ENCODE results near the gene SPOCK1.
"Not testable (repeated sequence)": the region's sequence is repeated elsewhere in the genome, so short reads cannot be mapped to it uniquely, and the experiment has no call there.

SPOCK1 gene

DNA sequence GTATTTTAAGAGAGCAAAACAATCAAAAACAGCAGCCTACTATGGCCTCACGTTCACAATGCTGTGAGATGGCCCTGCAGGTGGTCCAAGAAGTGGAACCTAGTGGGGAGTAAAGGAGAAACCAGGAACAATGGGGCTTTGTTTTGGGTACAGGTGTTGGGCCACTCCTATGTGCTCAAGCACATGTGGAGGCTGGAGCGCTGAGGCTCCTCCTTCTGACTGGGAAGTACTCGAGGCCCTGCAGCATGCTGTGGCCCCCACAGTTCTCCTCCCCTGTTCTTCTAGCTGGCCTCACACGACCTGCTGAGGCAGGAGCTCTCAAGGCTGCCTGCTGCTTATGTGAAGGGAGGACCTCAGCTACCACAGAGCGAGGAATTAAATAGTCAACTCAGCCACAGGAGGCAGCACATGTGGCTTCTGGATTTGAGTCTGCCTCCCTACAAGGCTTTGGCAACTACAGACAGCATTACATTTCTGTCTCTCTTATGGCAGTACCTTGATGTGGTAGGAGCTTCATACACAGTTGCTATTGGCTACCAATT is 482.3 kb downstream of the SPOCK1 start:
- DNase-seq (ENCODE audit: low spot score): no peak

DNA sequence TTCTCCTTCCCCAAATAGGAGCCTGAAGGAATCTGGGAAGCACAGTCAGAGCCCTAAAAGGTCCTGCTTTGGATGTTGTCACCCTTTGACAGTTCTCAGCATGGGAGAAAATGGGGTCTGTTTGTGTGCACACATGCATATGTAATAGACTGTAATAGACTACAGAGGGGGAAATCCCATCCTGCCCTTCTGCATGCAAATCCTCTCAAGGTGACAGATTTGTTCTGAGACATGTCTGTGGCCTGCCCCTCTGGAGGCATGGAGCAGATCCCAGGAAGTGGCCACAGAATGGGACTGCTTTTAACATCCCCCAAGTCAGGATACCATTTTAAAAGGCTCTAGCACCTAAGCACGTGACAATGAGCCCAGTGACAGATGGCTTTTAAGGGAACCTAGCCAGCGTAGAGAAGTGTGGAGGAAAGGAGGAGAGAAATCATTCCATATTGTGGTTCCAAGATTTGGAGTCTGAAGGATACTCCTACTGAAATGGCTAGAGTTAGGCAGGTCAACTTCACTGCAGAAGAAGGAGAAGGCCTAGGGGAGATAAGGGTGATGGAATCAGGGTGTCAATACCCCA is 483.5 kb downstream of the SPOCK1 start:
- no peak for DNase-seq (ENCODE audit: low spot score)

DNA sequence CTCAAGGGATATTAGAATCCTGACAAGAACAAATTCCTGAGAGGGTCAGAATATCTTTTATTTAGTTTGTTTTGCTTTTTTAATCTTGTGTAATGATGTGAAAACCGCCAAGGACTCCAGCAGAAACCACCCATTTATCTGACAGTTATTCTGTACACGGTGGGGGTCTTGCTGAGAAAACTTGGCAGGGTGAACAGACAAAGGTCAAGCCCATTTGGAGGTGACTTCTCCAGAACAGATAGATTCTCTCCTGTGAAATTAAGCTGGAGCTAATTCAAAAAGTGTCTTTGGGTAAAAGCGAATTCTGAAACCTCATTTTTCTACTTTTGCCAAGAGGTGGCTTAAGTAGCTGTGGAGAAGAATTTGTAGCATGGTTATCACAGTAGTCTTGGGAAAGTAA is 484.4 kb downstream of the SPOCK1 start:
- no peak for DNase-seq (ENCODE audit: low spot score)

DNA sequence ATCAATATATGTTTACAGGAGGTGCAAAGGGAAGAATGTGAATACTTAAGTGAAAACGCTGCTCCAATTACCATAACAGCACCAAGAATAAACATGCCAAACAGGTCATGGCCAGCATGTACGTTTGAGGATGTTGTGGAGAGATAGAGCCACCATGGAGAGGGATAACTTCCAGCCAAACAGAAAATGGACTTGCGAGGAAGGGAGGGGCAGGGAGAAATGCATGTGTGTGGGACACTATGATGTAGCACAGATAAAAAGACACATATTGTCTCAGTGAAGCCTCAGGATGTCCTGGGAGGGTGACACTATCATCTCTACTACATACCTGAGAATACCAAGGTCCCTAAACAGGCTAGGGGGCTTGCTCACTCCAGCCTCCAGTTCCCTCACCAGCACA is 488.9 kb downstream of the SPOCK1 start:
- DNase-seq (ENCODE audit: low spot score): no peak

DNA sequence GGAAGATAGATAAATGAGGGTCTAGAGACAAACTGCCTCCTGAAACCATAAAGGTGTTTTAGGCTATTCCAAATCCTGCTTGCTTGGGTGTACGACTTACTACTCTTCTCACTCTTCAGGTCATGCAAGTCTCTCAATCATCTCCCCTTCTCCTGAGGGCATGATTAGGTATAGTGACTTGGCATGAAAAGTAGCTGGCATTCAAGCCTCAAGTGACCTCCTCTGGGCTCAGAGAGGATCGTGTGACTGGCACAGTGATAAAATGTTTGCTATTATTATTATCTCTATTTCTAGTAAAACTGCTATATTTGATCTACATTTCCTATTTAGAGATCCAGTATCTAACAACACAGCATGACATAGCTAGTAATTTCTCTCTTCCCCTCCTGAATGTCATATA is 494.8 kb downstream of the SPOCK1 start:
- no peak for DNase-seq (ENCODE audit: low spot score)

DNA sequence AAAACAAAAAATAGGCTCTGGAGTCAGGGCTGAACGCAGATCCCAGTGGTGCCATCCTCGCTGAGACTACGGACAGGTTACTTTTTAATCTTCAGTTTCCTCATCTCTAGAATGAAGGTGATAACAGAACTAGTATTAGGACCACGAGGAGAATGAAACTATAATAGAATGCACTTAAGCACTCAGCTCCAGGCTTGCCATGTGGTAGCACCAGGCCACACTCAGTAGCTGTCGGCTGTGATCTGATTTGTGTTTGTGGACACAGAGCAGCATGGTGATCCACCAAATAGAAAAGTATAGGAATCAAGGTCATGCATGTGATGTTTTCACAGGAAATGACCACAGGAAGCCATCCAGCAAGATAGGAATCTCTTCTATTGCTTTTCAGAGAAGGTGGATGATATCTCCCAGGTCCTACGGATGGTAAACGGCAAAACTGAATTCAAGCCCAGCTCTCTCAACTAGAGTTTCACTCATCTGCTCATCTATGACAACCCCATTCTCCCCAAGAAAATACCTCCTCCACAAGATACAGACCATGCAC is 498.0 kb downstream of the SPOCK1 start:
- no peak for DNase-seq (ENCODE audit: low spot score)

DNA sequence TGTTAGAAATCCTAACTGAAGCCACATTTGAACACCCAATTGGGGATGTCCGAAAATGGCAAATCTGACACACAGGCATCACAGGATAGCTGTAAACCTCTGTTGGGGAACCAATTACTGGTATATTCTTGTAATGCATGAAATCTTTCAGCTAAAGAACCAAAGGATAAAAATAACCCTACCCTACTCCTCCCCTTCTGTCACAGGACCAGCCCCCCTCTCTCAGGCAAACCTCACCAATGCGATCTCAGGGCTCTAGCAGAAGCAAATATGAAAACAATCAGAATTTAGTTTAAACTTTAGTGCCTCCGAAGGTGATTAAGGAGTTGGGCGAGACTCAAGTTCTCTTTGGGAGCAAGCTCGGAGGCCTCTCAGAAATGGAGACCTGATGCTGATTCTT is 499.3 kb downstream of the SPOCK1 start:
- DNase-seq (ENCODE audit: low spot score): no peak

DNA sequence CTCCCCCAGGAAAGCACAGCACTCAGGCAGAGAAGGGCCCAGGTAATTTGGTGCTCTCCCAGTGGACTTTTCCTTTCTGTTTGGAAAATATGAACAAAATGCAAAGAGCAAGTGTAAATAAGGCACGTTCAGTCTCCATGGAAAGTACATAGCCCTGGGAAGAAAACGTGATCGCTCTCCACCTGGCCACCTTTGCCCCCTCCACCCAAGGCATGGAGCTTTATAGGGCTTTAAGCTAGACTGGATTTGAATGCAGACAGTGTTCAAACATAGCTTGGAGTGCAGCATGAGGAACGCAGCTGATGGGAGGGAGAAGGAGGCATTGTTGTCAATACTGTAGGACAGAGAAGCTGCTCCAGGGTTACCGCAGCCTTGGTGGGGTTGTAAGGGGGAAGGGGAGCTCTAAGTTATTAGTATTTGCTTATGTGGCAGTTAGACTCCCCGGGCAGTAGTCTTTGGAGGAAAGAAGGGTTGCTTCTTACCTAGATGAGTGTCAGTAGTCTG is 500.2 kb downstream of the SPOCK1 start:
- DNase-seq (ENCODE audit: low spot score): no peak

DNA sequence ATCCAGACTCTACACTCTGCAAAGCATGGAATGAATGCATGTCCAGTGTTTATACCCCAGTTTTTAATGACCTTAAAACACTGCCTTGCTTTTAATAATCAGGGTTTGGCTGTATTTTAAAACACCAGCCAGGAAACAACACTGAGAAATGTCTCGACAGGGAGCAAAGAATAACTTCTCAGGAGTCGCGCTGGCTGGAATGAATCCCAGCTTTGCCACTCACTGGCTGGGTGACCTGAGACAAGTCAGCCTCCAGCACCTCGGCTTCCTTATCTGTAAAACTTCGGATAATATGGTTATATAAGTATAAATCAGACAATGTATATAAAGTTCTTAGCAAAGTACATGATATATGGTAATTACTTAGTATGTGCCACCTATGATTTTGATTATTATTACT is 505.0 kb downstream of the SPOCK1 start:
- no peak for DNase-seq (ENCODE audit: low spot score)

DNA sequence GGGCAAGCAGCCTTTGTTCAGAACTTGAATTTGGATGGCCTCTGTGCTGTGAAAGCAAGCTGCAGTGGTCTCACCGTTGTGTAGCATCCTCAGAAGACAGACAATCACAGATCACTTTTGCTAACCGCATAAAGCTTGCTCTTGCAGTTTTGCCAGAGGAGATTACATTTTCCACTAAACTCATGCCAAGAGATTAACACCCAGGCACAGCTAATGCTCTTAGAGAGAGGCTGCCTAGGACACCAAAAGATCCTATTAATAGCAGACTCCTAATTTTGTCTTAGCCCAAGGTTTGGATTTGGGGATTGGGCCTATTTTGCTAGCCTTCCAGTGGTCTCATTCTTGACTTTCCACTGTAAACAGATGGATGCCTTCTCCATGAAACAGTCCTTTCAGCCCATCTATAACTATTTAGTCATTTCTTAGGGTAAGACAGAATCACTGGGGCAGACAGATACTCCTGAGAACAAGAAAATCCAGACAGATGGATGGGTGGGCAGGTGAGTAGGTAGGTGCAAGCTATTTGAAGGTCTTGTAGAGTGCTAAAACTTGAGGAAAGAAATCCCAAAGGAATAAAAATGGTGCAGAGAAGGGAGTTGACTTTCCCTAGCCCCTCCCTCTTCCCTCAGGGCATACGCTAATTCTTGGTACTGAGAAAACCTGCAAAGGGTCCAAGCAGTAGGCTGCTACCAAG is 506.2 kb downstream of the SPOCK1 start:
- DNase-seq (ENCODE audit: low spot score): no peak

DNA sequence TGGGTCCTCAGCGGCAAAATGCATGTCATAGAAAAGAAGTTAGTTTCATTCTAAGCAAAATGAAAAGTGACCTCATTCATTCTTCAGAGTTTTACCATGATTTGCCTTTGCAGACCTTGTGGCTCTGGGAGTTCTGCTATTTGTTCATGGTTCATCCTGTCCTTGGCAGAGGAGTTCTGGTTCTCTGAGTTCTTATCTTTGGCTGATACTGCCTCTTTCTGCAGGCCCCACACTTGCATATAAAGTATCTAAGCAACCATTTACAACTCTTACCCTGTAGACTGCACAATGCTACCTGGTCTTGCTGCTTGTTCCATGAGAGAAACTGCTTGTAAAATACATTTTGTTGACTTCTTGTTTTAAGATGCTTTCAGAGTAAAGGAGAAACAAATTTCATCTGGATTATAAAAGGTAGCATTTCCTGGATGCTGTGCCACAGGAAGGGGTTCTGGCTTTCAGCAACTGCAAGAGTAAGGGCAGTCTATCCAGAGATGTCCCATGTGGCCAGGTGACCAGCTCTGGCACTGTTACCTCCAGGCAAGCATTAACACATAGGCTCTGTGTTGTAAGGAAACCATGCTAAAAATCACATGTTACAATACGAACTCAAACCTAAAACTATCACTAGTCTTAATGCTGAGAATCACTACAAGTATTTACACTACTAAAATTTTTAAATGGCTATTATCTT is 513.2 kb downstream of the SPOCK1 start:
- no peak for DNase-seq (ENCODE audit: low spot score)

DNA sequence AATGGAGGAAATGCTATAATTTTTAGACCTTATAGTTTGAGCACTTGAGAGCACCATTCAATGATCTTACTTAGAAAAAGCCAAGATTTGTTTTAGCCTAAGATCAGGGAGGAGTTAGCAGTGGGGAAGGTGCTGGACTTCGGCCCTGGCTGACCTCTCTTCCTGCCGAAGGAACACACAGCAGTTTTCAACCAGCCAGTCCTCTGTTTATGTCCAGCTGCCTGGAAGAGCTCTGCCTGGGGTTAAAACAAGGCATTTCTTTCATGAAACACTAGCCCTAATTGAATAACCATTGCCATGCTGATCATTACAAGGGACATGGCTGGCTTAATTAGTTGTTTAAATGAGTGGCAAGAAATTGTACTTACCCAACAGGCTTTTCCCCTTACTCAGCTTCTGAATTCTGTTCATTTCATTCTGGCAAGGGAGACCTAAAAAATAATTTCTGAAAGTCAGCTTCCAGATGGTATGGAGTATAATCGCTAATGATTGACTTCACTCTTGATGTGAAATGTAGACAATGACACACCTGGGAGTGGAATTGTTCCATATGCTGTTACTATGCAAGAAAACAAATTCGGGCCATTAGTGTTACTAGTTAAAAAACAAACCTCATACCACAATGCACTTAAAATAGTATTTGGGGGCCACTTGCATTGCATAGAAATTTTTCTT is 514.2 kb downstream of the SPOCK1 start:
- DNase-seq (ENCODE audit: low spot score): no peak

DNA sequence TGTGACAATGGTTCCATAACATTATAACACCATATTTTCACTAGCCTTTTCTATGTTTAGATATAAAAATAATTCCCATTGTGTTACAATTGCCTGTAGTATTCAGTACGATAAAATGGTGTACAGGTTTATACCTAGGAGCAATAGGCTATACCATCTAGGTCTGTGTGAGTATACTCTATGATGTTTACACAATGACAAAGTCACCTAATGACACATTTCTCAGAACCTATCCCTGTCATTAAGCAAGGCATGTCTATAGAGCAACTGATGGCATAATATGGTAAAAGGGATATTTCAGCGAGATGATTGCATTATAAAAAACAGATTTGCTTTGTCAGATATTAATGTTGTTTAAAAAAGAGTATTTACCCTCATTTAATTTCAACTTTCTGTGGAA is 517.2 kb downstream of the SPOCK1 start:
- DNase-seq (ENCODE audit: low spot score): no peak

DNA sequence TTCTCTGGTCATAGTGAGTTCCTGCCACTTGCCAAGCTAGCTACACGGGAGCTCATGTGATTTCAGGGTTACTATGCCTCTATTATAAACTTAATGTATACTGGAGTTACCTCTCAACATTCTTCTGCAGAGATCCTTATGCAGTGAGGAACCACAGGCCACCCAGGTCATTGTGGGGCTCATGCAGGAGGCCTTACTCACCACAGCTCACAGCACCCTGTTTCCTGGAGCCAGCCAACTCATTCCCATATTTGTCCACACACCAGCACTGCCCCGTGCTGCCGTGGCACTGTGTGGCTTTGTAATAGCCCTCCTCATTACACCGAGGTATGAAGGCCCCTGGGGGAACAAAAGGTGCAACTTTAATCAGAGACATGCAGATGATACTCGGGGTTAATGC is 520.0 kb downstream of the SPOCK1 start:
- no peak for DNase-seq (ENCODE audit: low spot score)

DNA sequence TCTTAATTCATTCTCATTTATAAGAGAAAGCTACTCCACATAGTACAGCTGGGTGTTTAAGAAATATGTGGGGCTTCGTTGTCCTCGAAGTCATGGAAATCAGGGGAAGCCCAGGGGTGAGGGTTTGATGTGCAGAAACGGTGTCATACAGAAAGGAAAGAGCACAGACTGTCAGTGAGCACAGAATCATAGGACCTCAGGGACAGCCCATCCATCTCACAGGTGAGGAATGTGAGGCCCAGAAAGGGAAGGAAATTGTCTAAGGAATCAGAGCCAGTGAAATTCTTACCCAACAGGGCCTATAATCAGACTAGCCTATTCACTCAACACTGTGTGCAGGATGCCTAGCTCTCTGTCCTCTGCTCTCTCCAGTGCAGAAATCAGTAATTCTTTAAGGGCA is 535.6 kb downstream of the SPOCK1 start:
- no peak for DNase-seq (ENCODE audit: low spot score)

DNA sequence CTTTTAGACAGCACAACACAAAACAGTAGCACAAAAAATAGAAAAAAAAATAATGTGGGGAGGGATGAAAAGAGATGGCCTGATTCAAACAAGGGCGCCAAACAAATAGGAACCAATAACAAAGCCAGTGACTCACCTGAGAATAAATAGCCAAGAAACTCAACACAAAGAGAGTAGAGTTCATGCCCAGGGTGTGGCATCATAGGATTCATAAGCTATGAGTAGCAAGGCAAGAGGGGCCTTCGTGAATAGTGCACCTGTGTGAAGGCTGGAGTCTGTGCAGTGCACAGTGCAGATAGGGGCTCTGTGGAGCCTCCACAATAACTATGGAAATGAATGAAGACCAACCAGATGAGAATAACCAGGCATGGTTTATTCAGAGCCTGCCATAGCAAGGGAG is 541.7 kb downstream of the SPOCK1 start:
- no peak for DNase-seq (ENCODE audit: low spot score)

DNA sequence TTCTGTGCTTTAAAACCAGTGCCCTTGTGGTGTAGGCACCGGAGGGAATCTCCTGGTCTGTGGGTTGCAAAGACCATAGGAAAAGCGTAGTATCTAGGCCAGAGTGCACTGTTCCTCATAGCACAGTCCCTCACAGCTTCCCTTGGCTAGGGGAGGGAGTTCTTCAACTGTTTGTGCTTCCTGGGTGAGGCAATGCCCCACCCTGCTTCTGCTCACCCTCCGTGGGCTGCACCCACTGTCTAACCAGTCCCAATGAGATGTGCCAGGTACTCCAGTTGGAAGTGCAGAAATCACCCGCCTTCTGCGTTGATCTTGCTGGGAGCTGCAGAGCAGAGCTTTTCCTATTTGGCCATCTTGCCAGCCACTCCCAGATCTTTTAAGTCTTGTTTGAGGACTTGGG is 545.0 kb downstream of the SPOCK1 start:
- DNase-seq (ENCODE audit: low spot score): not testable (repeated sequence)

DNA sequence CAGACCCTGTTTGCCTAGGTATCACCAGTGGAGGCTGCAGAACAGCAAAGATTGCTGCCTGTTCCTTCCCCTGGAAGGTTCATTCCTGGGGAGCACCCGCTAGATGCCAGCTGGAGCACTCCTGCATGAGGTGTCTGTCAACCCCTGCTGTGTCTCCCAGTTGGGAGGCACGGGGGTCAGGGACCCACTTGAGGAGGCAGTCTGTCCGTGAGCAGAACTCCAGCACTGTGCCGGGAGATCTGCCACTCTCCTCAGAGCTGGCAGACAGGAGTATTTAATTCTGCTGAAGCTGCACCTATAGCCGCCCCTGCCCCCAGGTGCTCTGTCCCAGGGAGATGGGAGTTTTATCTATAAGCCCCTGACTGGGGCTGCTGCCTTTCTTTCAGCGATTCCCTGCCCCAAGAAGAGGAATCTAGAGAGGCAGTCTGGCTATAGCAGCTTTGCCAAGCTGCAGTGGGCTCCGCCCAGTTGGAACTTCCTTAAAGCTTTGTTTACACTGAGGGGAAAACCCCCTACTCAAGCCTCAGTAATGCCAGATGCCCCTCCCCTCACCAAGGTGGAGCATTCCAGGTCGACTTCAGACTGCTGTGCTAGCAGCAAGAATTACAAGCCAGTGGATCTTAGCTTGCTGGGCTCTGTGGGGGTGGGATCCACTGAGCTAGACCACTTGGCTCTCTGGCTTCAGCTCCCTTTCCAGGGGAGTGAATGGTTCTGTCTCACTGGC is 545.6 kb downstream of the SPOCK1 start:
- DNase-seq (ENCODE audit: low spot score): not testable (repeated sequence)

DNA sequence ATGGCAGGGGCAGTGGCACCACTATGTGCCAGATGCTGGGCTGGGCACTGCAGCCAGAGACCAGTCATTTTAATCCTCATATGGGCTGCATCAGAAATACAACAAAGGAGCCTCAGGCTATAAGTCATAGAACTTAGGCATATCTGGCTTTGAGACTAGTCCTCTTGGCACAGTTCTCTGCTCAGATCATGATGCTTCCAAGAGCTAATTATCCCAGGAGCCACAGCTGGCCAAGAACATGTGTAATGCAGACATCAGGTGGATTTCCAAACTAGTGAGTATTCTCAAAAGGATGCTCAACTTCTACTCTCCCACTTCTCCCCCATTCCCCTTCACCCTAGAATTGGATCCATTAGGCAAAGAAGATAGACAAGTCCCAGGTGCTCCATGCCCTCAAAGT is 571.6 kb downstream of the SPOCK1 start:
- no peak for DNase-seq (ENCODE audit: low spot score)

DNA sequence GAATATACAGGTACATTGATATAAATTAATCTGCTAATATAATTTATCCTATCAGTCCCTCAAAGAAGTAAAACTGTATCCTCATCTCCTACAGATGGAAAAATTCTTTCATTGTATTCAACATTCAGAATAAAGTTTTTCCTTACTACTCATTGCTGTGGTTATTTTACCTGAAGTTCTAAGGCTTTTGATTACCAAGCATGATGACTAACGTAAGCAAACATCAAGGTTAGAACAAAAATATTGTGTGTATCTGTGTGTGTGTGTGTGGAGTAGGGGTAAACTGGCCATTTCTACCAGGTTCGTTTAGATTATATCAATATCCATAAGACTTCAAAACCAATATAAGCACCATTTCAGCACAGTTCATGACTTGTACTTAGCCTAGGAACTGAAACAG is 573.1 kb downstream of the SPOCK1 start:
- DNase-seq (ENCODE audit: low spot score): no peak

Measured in CD4-positive, alpha-beta T cell treated with Interleukin-2 at 100 ng/mL for 4 hours (primary cell).